Measurements from ENCODE around the gene ZNF70.

DNA sequence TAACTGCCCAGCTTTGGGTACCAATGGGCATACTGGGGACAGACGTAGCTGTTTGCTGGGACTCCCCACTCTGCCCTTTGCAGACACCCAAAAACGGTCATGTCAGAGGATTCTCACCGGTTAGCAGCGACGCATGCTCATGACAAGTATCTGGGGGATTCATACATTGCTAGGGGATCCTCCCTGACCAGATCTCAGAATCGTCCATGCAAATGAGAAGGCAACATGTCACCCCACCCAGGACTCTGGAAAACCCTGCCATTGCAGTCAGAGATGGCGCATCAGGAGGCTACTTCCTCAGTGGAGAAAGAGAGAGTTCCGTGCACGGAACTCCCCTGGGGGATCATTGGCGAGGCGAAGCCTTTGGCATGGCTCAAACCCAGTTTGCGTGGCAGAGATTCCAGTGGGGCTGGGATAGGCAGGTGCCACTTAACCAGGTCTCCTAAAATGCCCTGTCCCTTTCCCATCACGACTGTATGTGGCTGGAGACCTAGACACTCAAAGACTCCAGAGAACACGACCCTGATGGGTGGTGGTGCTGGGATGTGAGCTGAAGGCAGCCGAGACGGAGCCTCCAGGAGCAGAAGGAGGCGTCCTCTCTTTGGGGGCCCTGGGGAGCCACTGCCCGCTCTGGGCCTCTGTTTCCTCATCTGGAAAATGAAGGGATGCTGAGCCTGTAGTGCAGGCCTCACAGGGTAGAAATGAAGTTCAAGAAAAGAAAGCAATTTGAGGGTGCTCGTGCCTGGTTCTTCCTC, 55.2 kb downstream of the ZNF70 start:
- no peak for TF ChIP-seq POLR2A (IDR thresholded peaks at IDR 0.05; ENCODE audit: low read length)
- no peak for TF ChIP-seq GATA1 (IDR thresholded peaks at IDR 0.05; ENCODE audit: low read depth, low read length)

Data from erythroblast (primary cell).